Inflammatory macrophage treated with lipopolysaccharide for 4 hours (primary cell): ENCODE data around the gene B3GALNT2.
"Not testable (repeated sequence)": the region's sequence is repeated elsewhere in the genome, so short reads cannot be mapped to it uniquely, and the experiment has no call there.

Experiments
- DNase-seq: peaks from one replicate; pipeline ENCODE4 v3.0.0-alpha.2; 2020

The B3GALNT2 gene

GRCh38 chr1:235504122-235504493 is at the start of gene B3GALNT2:
B3GALNT2 (minus strand) TSS chr1:235504452; CDS start chr1:235504252, 200 bp downstream.
- no peak for DNase-seq

DNA sequence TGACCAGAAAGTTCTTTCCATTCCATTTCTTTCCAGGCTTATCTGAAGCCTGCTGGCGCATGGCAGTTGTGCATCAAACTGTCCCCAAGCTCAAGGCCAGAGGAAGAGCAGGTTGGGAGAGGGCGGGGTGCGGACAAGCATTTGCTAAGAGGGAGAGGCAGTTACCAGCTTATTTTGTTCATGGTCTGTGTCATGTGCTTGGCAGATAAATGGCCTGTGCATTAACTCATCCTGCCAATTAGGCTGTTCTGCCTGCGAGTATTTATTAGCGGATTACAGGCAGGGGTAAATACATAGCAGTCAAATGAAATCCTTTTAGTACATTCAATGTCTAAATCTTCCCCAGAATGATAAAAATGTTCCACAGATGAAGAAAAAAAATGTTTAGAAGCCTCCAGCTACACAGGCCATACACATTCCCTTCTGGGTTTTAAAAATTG is 48.9 kb upstream of the B3GALNT2 start:
- no peak for DNase-seq

DNA sequence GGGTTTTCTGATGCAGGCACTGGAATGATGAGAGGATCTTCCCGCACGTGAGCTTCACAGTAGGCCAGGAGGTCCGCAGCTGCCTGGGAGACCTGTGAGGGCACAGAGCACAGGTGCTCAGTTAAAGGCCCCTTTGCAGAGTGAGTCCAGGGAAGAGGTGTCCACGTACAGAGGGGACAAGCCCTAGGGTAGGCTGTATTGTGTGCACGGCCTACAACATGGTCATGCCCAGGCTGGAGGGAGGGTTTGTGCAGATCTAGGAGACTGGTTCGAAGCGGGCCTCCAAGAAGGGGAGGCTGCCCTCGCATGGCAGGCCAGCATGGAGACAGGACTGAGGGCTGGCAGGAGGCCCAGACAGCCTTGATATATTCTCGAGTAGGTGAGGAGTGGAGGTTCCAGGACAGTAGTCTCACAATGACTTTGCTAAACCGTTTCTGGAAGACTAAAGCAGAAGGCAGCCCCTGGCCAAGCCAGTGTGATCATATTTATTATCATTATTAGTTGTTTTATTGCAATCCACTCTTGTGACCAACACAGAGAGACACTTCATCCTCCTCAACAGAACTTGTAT is 48.0 kb upstream of the B3GALNT2 start:
- no peak for DNase-seq

DNA sequence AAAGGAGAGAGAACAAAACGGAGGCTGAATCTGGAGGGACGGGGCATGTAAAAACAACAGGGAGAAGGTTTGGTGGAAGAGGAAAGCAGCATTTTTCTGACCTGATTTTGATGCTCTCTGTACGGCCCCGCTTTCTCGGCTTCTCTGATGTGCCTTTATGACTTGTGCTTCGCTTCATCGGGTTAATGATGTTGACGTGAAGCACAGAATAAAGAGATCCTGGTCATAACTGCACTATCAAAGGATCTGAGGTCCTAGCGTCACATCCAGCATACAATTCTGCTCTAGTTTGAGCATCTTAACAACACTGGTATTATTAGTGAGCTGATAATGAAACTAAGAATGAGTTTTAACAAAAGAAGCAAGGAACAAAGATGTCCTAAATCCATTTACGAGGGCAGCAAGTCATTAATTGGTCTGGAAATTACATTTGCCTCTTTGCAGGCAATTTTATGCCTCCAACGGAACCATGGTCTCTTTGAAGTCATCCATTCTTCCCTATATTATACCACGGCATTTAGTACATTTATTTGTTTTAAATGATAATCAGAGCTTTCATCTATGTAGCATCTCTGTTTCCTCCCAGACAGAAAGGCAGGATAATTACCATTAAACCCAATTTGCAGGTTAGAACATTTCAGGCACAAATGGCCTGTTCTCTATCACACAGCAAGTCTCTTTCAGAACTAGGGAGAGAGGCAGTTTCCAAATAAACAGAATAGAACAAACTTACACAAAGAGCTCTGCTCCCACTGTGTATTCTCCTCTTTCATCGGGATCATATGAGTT is 45.3 kb upstream of the B3GALNT2 start:
- no peak for DNase-seq

- DNase-seq, result peak; percentile 70
Measured at GRCh38 chr1:235546369-235547155, 42.3 kb upstream of the B3GALNT2 start.

- DNase-seq, result no peak
Measured at GRCh38 chr1:235545292-235545930, 41.2 kb upstream of the B3GALNT2 start.

DNA sequence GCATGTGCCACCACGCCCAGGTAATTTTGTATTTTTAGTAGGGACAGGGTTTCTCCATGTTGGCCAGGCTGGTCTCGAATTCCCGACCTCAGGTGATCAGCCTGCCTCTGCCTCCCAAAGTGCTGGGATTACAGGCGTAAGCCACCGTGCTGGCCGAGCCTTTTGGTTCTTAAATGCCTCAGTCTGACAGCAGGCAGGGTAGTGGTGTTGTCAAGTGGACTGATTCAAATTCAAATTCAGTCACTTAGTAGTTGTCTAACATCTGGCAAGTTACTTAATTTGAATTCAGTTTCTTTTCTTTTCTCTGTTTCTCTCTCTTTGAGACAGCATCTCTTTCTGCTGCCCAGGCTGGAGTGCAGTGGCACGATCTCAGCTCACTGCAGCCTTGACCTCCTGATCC is 38.6 kb upstream of the B3GALNT2 start:
- not testable (repeated sequence) for DNase-seq

GRCh38 chr1:235533476-235534168 is 29.4 kb upstream of the B3GALNT2 start:
- no peak for DNase-seq

DNA sequence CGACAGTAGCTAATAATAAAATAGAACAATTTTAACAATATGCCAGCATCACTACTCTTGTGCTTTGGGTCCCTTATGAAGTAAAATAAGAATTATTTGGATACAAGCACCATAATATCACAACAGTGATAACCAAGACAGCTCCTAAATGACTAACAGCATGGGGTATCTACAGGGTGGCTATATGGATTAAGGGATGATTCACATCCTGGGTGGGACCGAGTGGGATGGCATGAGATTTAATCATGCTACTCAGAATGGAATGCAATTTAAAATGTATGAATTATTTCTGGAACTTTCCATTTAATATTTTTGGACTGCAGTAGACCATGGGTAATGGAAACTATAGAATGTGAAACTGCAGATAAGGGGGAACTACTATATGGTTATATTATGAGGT is 28.1 kb upstream of the B3GALNT2 start:
- peak; percentile 20 for DNase-seq

DNA sequence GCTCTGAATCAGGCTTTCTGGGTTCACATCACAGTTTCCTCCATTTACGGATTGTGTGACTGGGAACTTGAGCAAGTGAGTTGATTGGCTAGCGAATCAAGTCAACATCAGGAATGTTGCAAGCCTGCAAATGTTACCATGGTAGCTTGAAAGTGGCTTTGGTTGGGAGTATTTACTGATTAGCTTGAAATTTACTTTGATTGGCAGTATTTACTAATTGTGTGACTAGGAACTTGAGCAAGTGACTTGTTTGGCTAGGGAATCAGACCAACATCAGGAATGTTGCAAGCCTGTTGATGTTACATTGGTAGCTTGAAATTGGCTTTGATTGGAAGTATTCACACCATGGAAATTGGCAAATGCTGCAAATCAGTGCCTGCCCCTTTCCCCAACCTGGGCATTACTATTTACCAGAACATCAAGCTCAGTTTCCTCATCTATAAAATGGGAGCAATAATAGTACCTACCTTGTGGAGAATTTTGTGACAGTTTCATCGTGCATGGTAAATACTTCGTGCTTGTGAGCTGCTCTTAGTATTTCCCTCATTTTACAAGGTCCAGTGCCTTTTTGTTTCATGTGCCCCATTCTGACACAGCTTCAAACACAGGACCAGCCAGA is 23.1 kb upstream of the B3GALNT2 start:
- DNase-seq, result no peak

DNA sequence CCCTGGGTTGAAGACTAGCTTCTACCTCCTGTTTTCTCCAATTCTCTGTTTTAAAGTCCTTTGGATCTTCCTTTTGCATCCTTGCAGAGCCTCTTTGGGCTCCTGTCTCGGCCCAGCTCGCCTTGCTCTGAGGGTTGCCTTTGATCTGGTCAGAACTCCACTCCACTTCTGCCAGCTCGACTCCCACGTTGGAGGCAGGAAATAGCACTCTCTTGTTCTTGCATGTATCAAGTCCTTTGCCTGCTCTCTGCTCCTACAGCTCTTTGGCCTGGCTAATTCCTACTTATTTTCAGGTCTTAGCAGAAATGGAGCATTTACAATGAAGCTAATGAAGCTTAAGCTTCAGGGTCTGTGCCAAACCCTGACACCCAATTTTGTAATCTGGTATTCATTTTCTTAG is 21.1 kb upstream of the B3GALNT2 start:
- DNase-seq, result no peak

DNA sequence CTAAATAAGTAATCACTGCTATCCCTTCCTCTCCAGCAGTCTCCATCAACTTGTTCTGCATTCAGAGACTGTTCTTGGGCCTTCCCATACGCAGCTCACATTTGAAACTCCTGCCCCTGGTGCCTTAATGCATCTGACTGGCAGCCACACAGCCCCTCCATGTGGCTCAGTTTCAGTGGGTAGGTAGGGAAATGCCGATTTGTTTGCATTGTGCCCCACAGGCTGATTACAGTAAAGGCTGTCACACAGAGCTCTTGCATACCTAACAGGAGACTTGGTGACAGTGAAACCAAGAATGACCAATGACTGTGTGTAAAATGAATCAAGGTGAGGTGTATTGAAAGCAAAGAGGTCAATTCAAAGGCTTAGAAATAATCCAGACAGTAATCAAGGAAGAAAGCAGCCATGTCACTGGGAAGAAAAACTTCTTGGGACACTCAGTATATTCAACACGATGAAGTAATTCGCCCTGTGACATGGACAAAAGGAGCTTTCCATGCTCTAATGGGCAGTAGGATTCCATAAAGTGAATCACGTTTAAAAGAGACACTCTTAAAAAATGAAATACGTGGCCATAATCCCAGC is 12.7 kb upstream of the B3GALNT2 start:
- no peak for DNase-seq

DNA sequence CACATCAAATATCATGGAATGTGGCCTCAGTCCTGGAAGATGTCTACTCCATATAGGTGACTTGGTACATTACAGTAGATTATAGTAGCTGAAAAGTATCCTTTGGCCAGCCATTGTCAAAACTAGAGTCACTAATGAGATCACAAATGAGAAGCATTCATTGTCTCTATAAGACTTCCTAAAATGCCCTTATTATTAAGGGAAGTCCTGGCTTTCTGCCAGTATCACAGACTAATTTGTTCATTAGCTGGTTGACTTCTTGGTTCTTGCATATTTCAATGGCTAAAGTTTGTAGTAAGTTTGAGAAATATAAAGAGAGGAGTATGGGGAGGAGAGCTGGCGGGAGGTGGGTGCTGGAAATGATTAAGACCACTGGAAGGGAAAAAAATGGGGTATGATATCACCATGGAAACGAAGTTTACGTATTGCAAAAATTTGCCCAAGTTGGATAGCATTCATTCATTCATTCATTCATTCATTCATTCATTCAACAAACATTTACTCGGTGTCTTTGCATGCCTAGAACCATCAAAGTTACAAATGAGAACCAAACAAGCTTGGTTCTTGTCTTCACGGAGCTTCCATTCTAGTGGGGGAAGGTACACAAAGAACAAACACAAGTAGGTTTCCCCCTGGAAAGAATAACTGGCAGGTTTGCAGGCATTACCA is 11.7 kb upstream of the B3GALNT2 start:
- DNase-seq, result peak; percentile 51

- peak; percentile 71 for DNase-seq
Measured at GRCh38 chr1:235513495-235514366, 9.5 kb upstream of the B3GALNT2 start.

DNA sequence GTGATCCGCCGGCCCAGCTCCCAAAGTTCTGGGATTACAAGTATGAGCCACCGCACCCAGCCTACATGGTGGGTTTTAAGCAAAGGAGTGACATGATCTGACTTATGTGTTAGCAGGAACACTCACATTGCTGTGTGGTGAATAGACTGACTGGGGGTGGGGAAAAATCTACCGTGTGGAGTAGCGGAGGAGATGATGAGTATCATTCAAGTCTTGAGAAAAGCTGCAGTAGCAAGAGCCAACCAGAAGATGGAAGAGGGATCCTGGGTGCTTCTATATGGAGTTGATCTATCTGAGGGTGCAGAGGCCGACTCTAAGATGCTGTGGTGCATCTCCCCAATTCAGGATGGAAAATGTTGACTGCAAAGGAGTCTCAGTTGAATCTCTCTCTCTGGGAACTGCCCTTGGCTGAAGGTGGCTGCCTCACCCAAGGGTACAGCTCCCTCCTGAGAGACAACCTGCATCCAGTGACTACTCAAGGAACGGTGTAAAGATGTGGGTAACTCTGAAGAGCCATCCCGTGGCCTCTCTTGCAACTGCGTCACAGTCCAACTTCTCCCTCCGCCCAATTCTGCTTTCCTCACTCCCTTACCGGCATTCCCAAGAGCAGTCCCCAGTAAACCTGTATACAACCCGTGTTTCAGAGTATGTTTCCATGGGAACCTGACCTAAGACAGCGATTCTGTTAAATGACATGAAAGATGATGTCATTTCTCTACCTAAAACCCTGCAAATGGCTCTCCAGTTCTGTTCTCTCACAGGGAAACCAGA is 7.4 kb upstream of the B3GALNT2 start:
- no peak for DNase-seq

- DNase-seq, result no peak
Measured at GRCh38 chr1:235510823-235511222, 6.6 kb upstream of the B3GALNT2 start.

DNA sequence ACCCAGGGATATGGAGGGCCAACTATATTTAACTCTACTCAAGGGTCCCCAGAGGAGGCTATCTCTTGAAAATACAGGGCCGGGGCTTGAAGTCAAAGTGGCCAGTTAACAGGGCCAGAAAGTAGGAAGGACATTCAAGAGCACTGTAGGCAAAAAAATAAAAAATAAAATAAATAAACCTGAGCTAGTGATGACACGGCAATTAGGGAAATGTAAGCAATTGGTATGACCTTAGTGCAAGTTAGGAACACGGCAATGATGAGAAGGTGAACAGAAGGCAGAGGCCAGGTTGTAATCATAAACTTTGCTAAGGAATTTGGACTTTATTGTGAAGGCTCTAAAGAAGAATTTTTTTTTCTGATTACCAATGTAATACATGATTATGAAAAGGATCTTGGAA is 3.4 kb upstream of the B3GALNT2 start:
- DNase-seq, result no peak

- peak; percentile 99 for DNase-seq
Measured at GRCh38 chr1:235504494-235505222, 406 bp upstream of the B3GALNT2 start.
